ENCODE results near the gene IGSF21. TPM values are rescaled to one million over a fixed set of nuclear protein-coding genes. Genes with fewer than 3 reads are reported as not detected.
A peak's percentile ranks its signal among the peaks of the same experiment; 100 is the strongest.

IGSF21 gene
- polyA plus RNA-seq, 3 donors, result not detected

- intact Hi-C loops (cut with micrococcal nuclease), result loop anchor here in 1 of 2 donors (10.0 kb wide), 1 partner anchor 56 kb away; no protein-coding TSS in a partner anchor
- Mint-ChIP-seq H3K9me3 (peaks cover 0 to 13% (median 9%) of the 10 kb centered on the region in 7 donors), H3K27me3 (ENCODE audit: low read depth in 3 of 3) (peaks cover 65 to 75% (median 72%) of the 10 kb centered on the region in 3 donors), H3K4me3 (peak overlapping the region in 1 of 2 donors; percentile 59), H3K36me3 (no peaks in the 10 kb centered on the region), H3K27ac (no peak overlapping the region), H3K4me1 (peaks cover 10% of the 10 kb centered on the region)
- H2AFZ ChIP-seq (ENCODE audit: insufficient read depth, low read depth, low read length, poor library complexity, severe bottlenecking), result no peak overlapping the region
- TF ChIP-seq, protein P1, sequence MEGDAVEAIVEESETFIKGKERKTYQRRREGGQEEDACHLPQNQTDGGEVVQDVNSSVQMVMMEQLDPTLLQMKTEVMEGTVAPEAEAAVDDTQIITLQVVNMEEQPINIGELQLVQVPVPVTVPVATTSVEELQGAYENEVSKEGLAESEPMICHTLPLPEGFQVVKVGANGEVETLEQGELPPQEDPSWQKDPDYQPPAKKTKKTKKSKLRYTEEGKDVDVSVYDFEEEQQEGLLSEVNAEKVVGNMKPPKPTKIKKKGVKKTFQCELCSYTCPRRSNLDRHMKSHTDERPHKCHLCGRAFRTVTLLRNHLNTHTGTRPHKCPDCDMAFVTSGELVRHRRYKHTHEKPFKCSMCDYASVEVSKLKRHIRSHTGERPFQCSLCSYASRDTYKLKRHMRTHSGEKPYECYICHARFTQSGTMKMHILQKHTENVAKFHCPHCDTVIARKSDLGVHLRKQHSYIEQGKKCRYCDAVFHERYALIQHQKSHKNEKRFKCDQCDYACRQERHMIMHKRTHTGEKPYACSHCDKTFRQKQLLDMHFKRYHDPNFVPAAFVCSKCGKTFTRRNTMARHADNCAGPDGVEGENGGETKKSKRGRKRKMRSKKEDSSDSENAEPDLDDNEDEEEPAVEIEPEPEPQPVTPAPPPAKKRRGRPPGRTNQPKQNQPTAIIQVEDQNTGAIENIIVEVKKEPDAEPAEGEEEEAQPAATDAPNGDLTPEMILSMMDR (IDR thresholded peaks at IDR 0.05), result no peak
- no peaks in the 10 kb centered on the region for H3K36me3 ChIP-seq (replicated peaks in 1 of 2; ENCODE audit: control insufficient read depth in 1 of 2, insufficient read depth in 2 of 2, low read length in 2 of 2)
- no peak overlapping the region for H3K4me3 ChIP-seq (replicated peaks in 1 of 3; ENCODE audit: low read depth in 2 of 3, low read length in 3 of 3)
- H3K27me3 ChIP-seq (ENCODE audit: control insufficient read depth in 2 of 2, insufficient read depth in 2 of 2, low read length in 2 of 2), result peaks cover 48 to 66% of the 10 kb centered on the region in 2 donors
- no peak overlapping the region for H3K9ac ChIP-seq (ENCODE audit: insufficient read depth, low read length, poor library complexity, severe bottlenecking)
- H4K20me1 ChIP-seq (ENCODE audit: insufficient read depth, low read length), result no peaks in the 10 kb centered on the region
- H3K9me3 ChIP-seq (replicated peaks in 1 of 2; ENCODE audit: control insufficient read depth in 1 of 2, insufficient read depth in 1 of 2, low read length in 2 of 2), result peaks cover 0 to 10% of the 10 kb centered on the region in 2 donors
- 7% methylated on average over 3 of the region's 30 CpGs for WGBS (ENCODE audit: insufficient coverage)
- peaks cover 0 to 6% of the 10 kb centered on the region in 2 donors for H3K4me1 ChIP-seq (ENCODE audit: control insufficient read depth in 1 of 2, insufficient read depth in 2 of 2, low read length in 2 of 2)
- no peaks in the 10 kb centered on the region for H3K79me2 ChIP-seq (ENCODE audit: insufficient read depth, low read length)
- no peak for DNase-seq
- H3K27ac ChIP-seq (ENCODE audit: low read depth in 1 of 2, low read length in 2 of 2), result no peak overlapping the region
- H3K4me2 ChIP-seq (replicated peaks; ENCODE audit: extremely low read depth, low read length, poor library complexity, severe bottlenecking), result no peak overlapping the region
Observed at GRCh38 chr1:18110968-18111367, 3.4 kb downstream of the IGSF21 start.

DNA sequence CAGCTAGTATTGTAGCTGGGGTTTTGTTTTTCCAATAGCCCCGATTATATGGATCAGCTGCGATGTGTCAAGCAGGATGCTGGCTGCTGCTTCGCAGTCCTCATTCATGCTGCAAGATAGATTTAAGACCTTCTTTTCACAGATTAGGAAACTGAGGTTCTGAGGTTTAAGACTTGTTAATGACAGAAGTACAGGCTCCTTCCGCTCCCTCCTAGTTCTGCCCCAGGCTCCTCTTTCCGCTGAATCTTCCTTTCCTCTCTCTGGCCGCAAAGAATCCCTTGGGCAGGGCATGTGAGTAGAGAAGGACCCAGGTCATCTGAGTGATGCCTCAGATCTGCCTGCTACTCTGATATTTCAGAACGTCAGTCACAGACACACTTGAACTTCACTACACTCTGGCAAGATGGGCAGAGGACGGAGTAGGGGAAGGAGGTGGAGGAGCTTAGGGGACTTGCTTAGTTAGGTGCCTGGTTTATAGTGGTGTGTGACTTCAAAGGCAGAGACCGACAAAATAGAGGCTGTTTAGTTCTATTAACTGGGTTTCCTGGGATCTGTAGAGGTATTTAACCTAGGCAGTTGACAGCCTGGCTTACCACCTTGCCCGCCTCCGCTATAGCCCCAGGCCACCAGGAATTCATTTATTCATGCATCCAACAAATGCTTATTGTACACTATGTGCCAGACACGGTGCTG is 4.2 kb downstream of the IGSF21 start:
- Histone ChIP-seq H3K27ac (ENCODE audit: low read depth in 1 of 2, low read length in 2 of 2) (no peak overlapping the region), H3K79me2 (ENCODE audit: insufficient read depth, low read length) (no peaks in the 10 kb centered on the region), H3K36me3 (replicated peaks in 1 of 2; ENCODE audit: control insufficient read depth in 1 of 2, insufficient read depth in 2 of 2, low read length in 2 of 2) (no peaks in the 10 kb centered on the region), H3K9ac (ENCODE audit: insufficient read depth, low read length, poor library complexity, severe bottlenecking) (no peak overlapping the region), H3K9me3 (replicated peaks in 1 of 2; ENCODE audit: control insufficient read depth in 1 of 2, insufficient read depth in 1 of 2, low read length in 2 of 2) (peaks cover 0 to 10% of the 10 kb centered on the region in 2 donors), H3K4me2 (replicated peaks; ENCODE audit: extremely low read depth, low read length, poor library complexity, severe bottlenecking) (no peak overlapping the region), H2AFZ (ENCODE audit: insufficient read depth, low read depth, low read length, poor library complexity, severe bottlenecking) (no peak overlapping the region), H4K20me1 (ENCODE audit: insufficient read depth, low read length) (no peaks in the 10 kb centered on the region), H3K27me3 (ENCODE audit: control insufficient read depth in 2 of 2, insufficient read depth in 2 of 2, low read length in 2 of 2) (peaks cover 48 to 59% of the 10 kb centered on the region in 2 donors), H3K4me3 (replicated peaks in 1 of 3; ENCODE audit: low read depth in 2 of 3, low read length in 3 of 3) (no peak overlapping the region), H3K4me1 (ENCODE audit: control insufficient read depth in 1 of 2, insufficient read depth in 2 of 2, low read length in 2 of 2) (peaks cover 0 to 6% of the 10 kb centered on the region in 2 donors)
- WGBS (ENCODE audit: insufficient coverage), result 34% methylated on average over 5 of the region's 12 CpGs
- Mint-ChIP-seq H3K27me3 (ENCODE audit: low read depth in 3 of 3) (peaks cover 62 to 75% (median 64%) of the 10 kb centered on the region in 3 donors), H3K4me3 (peak overlapping the region in 1 of 2 donors; percentile 59), H3K27ac (no peak overlapping the region), H3K9me3 (peaks cover 0 to 17% (median 9%) of the 10 kb centered on the region in 7 donors), H3K4me1 (peaks cover 10% of the 10 kb centered on the region), H3K36me3 (no peaks in the 10 kb centered on the region)
- intact Hi-C loops (cut with micrococcal nuclease), result loop anchor here in 1 of 2 donors (10.0 kb wide), 1 partner anchor 57 kb away; no protein-coding TSS in a partner anchor
- TF ChIP-seq, protein P1 (IDR thresholded peaks at IDR 0.05), result no peak
- DNase-seq, result no peak
